ENCODE data around the gene KRT80. TPM values are rescaled to one million over a fixed set of nuclear protein-coding genes. Genes with fewer than 3 reads are reported as not detected.

Gene KRT80
- total RNA-seq, 1 experiment from 2014 or later: 0.11 TPM

DNA sequence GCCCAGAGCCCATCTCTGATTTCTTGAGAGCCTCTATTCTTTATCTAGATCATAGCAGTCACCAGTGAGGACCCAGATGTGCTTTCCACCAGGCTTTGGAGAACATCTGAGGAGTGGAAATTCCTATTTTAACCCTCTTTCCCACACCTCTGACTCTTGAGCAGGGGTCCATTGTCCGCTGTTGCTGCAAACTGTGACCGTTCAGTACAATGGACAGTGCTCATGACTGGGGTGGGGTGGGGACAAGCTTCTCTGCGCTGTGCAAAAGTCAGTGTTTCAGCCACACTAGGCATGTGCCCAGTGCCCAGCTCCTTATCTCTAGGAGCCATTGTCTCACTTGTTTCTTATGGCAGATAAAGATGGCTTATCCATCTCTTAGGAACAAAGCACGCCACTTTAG is 24.3 kb upstream of the KRT80 start:
- in situ Hi-C loops (cut with HindIII; ENCODE audit: low pct_unique_long_range_greater_than_20kb, low sequenced_read_pairs): no loop called here
- DNase-seq (ENCODE audit: low read depth, low spot score): no peak

GRCh38 chr12:52215587-52216031 is 23.8 kb upstream of the KRT80 start:
- DNase-seq (ENCODE audit: low read depth, low spot score): no peak
- in situ Hi-C loops (cut with HindIII; ENCODE audit: low pct_unique_long_range_greater_than_20kb, low sequenced_read_pairs): no loop called here

- in situ Hi-C loops (cut with HindIII; ENCODE audit: low pct_unique_long_range_greater_than_20kb, low sequenced_read_pairs): no loop called here
- no peak for DNase-seq (ENCODE audit: low read depth, low spot score)
These were observed 22.6 kb upstream of the KRT80 start for GRCh38 chr12:52214421-52214802.

DNA sequence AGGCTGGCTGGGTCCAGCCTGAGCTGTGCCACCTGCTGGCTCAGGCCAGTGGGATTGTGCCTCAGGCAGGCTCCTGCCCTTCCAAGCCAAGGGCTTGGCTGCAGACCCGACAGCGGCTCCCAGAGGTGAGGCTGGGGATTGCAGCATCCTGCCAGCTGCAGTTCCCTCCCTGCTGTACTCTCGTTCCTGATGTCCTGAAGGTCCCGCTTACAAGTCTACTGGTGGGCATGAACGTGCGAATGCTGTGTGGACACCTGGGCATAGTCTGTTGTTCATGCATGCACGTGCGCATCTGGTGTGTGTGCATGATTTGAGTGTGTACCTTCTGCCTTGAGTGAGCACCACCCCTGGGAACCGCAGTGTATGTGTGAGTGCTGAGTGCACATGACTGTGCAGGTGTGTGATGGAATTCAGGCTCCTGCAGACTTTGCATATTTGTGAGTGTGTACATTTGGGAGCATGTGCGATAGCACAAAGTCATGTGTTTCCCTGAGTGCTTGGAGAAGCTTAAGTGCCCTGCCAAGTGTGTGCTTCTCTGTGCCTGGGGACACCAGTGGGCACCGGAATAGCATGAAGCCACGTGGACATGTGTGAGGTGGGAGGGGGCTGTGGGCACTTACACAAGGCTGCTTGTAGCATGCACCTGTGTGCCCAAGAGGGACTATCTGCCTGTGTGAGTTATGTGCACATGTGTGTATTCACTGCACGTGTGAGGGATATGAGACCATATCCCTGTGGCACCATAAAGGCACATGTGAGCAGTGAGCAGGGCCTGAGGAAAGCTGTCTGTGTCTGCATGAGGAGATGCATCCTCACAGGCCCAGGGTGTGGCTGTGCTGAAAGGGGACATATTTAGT is 22.0 kb upstream of the KRT80 start:
- in situ Hi-C loops (cut with HindIII; ENCODE audit: low pct_unique_long_range_greater_than_20kb, low sequenced_read_pairs): no loop called here
- peak; percentile 84 for DNase-seq (ENCODE audit: low read depth, low spot score)

DNA sequence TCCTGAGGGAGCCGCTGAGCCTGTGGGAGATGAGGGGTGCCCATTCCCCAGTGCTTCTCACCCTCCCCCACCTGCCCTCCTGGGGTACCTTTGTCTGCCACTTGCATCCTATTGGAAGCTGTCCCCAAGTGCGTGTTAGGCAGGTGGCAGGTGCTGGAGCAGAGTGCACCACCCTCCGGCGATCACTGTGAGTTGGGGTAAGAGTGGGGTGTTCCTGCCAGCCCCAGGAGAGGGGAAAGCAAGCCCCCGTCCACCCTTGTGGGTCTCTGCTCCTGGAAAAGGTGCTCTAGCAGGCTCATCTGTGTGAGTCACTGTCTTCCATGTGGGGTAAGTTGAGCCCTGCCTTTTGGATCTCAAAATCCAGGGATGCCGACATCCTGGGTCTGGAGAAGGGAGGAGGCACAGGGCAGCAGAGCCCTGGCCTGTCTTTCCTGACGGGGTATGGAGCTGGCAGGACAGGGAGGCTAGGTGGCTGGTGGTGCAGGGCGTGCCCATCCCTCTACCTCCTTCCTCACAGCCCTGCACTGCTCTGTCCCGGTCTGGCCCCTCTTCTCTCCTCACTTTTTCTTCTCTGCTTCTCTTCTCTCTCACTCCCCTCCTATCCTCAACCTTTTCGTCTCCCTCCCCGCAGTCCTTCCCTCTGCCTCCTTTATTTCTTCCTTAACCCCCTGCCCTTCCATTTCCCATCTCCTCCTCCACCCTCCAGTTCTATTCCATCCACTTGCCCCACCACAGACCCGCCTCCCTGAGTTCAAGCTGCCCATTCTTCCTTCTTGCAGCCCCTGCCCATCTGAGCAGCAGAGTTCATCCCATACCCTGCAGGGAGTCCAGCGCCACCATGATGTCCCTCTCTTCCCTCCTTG is 21.1 kb upstream of the KRT80 start:
- in situ Hi-C loops (cut with HindIII; ENCODE audit: low pct_unique_long_range_greater_than_20kb, low sequenced_read_pairs): no loop called here

GRCh38 chr12:52211716-52212585 is 20.1 kb upstream of the KRT80 start:
- DNase-seq (ENCODE audit: low read depth, low spot score): no peak
- in situ Hi-C loops (cut with HindIII; ENCODE audit: low pct_unique_long_range_greater_than_20kb, low sequenced_read_pairs): no loop called here

More for the DNA sequence above, 21.1 kb upstream of the KRT80 start:
- DNase-seq (ENCODE audit: low read depth, low spot score): no peak

- in situ Hi-C loops (cut with HindIII; ENCODE audit: low pct_unique_long_range_greater_than_20kb, low sequenced_read_pairs): no loop called here
- DNase-seq (ENCODE audit: low read depth, low spot score): no peak
These were observed 19.3 kb upstream of the KRT80 start for GRCh38 chr12:52210925-52211650.

DNA sequence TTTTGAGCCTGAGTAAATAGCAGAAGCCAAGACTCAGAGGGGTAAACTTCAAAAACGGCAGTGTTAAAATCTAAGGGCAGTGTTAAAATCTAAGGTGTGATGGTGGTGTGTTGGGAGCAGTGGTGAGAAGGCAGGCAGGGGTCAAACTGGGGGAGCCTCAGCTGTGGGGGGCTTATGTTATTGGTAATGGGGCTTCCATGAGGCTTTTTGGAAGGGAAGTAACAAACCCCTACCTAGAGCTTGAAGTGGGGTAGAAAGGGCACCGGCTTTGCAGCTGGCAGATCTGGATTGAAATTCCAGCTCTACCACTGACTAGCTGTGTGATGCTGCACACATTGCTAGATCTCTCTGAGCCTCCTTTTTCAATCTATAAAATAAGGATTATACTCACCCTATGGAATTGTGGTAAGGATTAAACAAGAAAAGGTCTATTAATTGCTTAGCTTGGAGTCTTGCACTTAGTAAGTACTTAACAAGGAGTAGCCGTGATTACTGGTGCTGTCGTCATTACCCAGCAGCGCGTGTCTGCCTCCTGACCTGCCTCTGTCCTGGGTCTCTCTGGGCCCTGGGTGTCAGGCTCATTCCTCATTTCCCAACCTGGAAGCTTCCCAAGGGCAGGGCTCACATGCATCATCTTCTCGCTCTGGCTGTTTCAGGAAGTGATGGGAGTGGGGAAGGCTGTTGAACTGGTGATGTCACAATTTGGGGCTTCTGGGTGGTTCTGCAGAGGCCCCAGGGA is 18.5 kb upstream of the KRT80 start:
- in situ Hi-C loops (cut with HindIII; ENCODE audit: low pct_unique_long_range_greater_than_20kb, low sequenced_read_pairs): no loop called here
- DNase-seq (ENCODE audit: low read depth, low spot score): no peak

- no peak for DNase-seq (ENCODE audit: low read depth, low spot score)
- in situ Hi-C loops (cut with HindIII; ENCODE audit: low pct_unique_long_range_greater_than_20kb, low sequenced_read_pairs): no loop called here
These were observed 17.5 kb upstream of the KRT80 start for GRCh38 chr12:52209321-52209720.

- in situ Hi-C loops (cut with HindIII; ENCODE audit: low pct_unique_long_range_greater_than_20kb, low sequenced_read_pairs): no loop called here
- no peak for DNase-seq (ENCODE audit: low read depth, low spot score)
These were observed 16.8 kb upstream of the KRT80 start for GRCh38 chr12:52208424-52209165.

GRCh38 chr12:52207895-52208294 is 16.1 kb upstream of the KRT80 start:
- in situ Hi-C loops (cut with HindIII; ENCODE audit: low pct_unique_long_range_greater_than_20kb, low sequenced_read_pairs): no loop called here
- DNase-seq (ENCODE audit: low read depth, low spot score): no peak

- in situ Hi-C loops (cut with HindIII; ENCODE audit: low pct_unique_long_range_greater_than_20kb, low sequenced_read_pairs): no loop called here
- DNase-seq (ENCODE audit: low read depth, low spot score): no peak
These were observed 15.3 kb upstream of the KRT80 start for GRCh38 chr12:52207106-52207505.

GRCh38 chr12:52206304-52207040 is 14.7 kb upstream of the KRT80 start:
- no peak for DNase-seq (ENCODE audit: low read depth, low spot score)
- in situ Hi-C loops (cut with HindIII; ENCODE audit: low pct_unique_long_range_greater_than_20kb, low sequenced_read_pairs): no loop called here

DNA sequence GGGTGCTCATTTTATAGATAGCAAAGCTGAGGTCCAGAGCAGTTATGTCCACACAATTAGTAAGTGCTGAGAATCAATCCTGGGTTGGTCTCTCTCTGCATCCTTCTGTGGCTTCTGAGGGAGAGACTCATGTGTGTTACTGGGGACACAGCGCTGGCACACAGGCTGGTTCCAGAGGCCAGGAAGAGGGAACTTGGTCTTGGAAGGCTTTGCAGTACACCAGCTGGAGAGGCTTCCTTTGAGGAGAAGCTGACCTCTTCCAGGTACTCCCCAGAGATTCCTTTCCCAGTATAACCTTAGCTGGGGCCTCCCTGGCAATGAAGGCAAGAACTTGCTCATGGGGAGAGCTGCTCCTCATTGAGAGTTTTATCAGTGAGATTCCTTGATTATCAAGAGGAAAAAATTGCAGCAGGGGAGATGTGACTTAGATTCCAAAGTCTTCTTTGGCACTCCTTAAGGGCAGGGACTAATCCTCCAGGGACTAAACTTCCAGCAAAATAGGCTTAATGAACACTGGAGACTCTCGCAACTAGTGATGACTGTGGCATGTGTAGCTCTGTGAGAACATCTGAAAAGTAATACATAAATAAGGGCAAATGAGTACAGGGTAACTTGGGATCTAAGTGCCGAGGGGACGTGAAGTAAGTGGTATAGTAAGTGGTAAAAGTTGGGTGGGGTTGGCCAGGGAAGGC is 13.9 kb upstream of the KRT80 start:
- in situ Hi-C loops (cut with HindIII; ENCODE audit: low pct_unique_long_range_greater_than_20kb, low sequenced_read_pairs): no loop called here
- DNase-seq (ENCODE audit: low read depth, low spot score): no peak
